GM21360 (cell line): ENCODE measurements around the gene SPACA6.
"Not testable (repeated sequence)": the region's sequence is repeated elsewhere in the genome, so short reads cannot be mapped to it uniquely, and the experiment has no call there.

Experiments
- ATAC-seq: cut with Tn5 transposase; IDR thresholded peaks from one replicate; pipeline ENCODE4 v1.9.1; 2021; ENCODE audit warnings: mild to moderate bottlenecking, moderate library complexity; ENCODE audit not compliant: unreplicated experiment

SPACA6 gene

GRCh38 chr19:51733742-51734522 lies 40.8 kb downstream of the SPACA6 start:
- no peak for ATAC-seq

- ATAC-seq, result no peak
Observed at GRCh38 chr19:51735759-51736449, 42.8 kb downstream of the SPACA6 start.

GRCh38 chr19:51737389-51737788 lies 44.3 kb downstream of the SPACA6 start:
- no peak for ATAC-seq

- ATAC-seq, result no peak
Observed at GRCh38 chr19:51737924-51738323, 44.8 kb downstream of the SPACA6 start.

- not testable (repeated sequence) for ATAC-seq
Observed at GRCh38 chr19:51738523-51738922, 45.4 kb downstream of the SPACA6 start.

GRCh38 chr19:51739466-51740213 lies 46.5 kb downstream of the SPACA6 start:
- ATAC-seq, result no peak

GRCh38 chr19:51740356-51740755 lies 47.2 kb downstream of the SPACA6 start:
- no peak for ATAC-seq

- no peak for ATAC-seq
Observed at GRCh38 chr19:51742789-51743188, 49.7 kb downstream of the SPACA6 start.

GRCh38 chr19:51743405-51743804 lies 50.3 kb downstream of the SPACA6 start:
- no peak for ATAC-seq

- ATAC-seq, result no peak
Observed at GRCh38 chr19:51746731-51747130, 53.6 kb downstream of the SPACA6 start.

- ATAC-seq, result no peak
Observed at GRCh38 chr19:51749979-51750378, 56.8 kb downstream of the SPACA6 start.

GRCh38 chr19:51750400-51751094 lies 57.4 kb downstream of the SPACA6 start:
- no peak for ATAC-seq

- no peak for ATAC-seq
Observed at GRCh38 chr19:51751655-51752054, 58.5 kb downstream of the SPACA6 start, which contains the start of gene FPR1. Gene FPR1 (minus strand): TSS chr19:51751878. CDS start chr19:51746994, 4,884 bp downstream.

GRCh38 chr19:51754109-51754508 lies 61.0 kb downstream of the SPACA6 start:
- no peak for ATAC-seq

GRCh38 chr19:51754770-51755169 lies 61.6 kb downstream of the SPACA6 start:
- ATAC-seq, result no peak
